ENCODE measurements around the gene SEMA4D.

Gene SEMA4D

GRCh38 chr9:89508951-89509615, 11.2 kb upstream of the SEMA4D start:
- DNase-seq (ENCODE audit: extremely low spot score): no peak
- CTCF ChIA-PET: interaction anchor here (1.0 to 2.2 kb wide), 6 partner anchors 8 to 80 kb away, joined by 3 to 7 read pairs (median 3); no protein-coding TSS in a partner anchor
- POLR2A ChIA-PET: no interaction called here
- no peak for TF ChIP-seq CTCF (IDR thresholded peaks at IDR 0.05; ENCODE audit: control extremely low read depth, extremely low read depth, low read depth, missing control alignments)

- DNase-seq (ENCODE audit: extremely low spot score): no peak
- ChIA-PET POLR2A (no interaction called here), CTCF (no interaction called here)
- TF ChIP-seq CTCF (IDR thresholded peaks at IDR 0.05; ENCODE audit: control extremely low read depth, extremely low read depth, low read depth, missing control alignments): no peak
Observed at GRCh38 chr9:89505911-89506310, 8.0 kb upstream of the SEMA4D start.

- ChIA-PET POLR2A (no interaction called here), CTCF (interaction anchor here (0.6 kb wide), 1 partner anchor 98 kb away, joined by 3 read pairs; no protein-coding TSS in a partner anchor)
- TF ChIP-seq CTCF (IDR thresholded peaks at IDR 0.05; ENCODE audit: control extremely low read depth, extremely low read depth, low read depth, missing control alignments): no peak
- no peak for DNase-seq (ENCODE audit: extremely low spot score)
Observed at GRCh38 chr9:89505048-89505447, 7.1 kb upstream of the SEMA4D start.

GRCh38 chr9:89502671-89503070, 4.8 kb upstream of the SEMA4D start:
- no peak for DNase-seq (ENCODE audit: extremely low spot score)
- CTCF ChIA-PET: interaction anchor here (1.7 to 2.5 kb wide), 6 partner anchors 8 to 46 kb away, joined by 3 to 7 read pairs (median 6); no protein-coding TSS in a partner anchor
- no peak for TF ChIP-seq CTCF (IDR thresholded peaks at IDR 0.05; ENCODE audit: control extremely low read depth, extremely low read depth, low read depth, missing control alignments)
- POLR2A ChIA-PET: no interaction called here

GRCh38 chr9:89502038-89502601, 4.2 kb upstream of the SEMA4D start:
- ChIA-PET POLR2A (no interaction called here), CTCF (interaction anchor here (1.7 to 2.5 kb wide), 5 partner anchors 8 to 46 kb away, joined by 5 to 7 read pairs (median 7); no protein-coding TSS in a partner anchor)
- no peak for TF ChIP-seq CTCF (IDR thresholded peaks at IDR 0.05; ENCODE audit: control extremely low read depth, extremely low read depth, low read depth, missing control alignments)
- DNase-seq (ENCODE audit: extremely low spot score): no peak

- DNase-seq (ENCODE audit: extremely low spot score): no peak
- ChIA-PET CTCF (interaction anchor here (1.5 to 2.5 kb wide), 5 partner anchors 9 to 47 kb away, joined by 5 to 7 read pairs (median 7); no protein-coding TSS in a partner anchor), POLR2A (no interaction called here)
- no peak for TF ChIP-seq CTCF (IDR thresholded peaks at IDR 0.05; ENCODE audit: control extremely low read depth, extremely low read depth, low read depth, missing control alignments)
Observed at GRCh38 chr9:89501311-89501898, 3.5 kb upstream of the SEMA4D start.
